ENCODE results near the gene DCDC2C.

DCDC2C gene

GRCh38 chr2:3777966-3778365 is 74.6 kb downstream of the DCDC2C start (continued):
- TF ChIP-seq TSHZ1 (tag by site-specific recombination; IDR thresholded peaks at IDR 0.05; ENCODE audit: borderline replicate concordance) (no peak), ZNF19 (tag by site-specific recombination; IDR thresholded peaks at IDR 0.05; ENCODE audit: low read depth) (no peak), HOXD13 (CRISPR knock-in tag; IDR thresholded peaks at IDR 0.05; ENCODE audit: borderline replicate concordance) (no peak), ZNF701 (tag by site-specific recombination; IDR thresholded peaks at IDR 0.05) (no peak)

GRCh38 chr2:3778851-3779495 is 75.6 kb downstream of the DCDC2C start:
- CTCF ChIA-PET: interaction anchor here (0.6 to 3.4 kb wide), 6 partner anchors 8 to 306 kb away, joined by 3 to 40 read pairs (median 4); no protein-coding TSS in a partner anchor
- H3K4me3 ChIP-seq (ENCODE audit: low read depth, low read length): no peak overlapping the region
- no peaks in the 10 kb centered on the region for H3K4me1 ChIP-seq (ENCODE audit: control insufficient read depth, insufficient read depth, low read length)
- H3K9me3 ChIP-seq (ENCODE audit: control insufficient read depth, insufficient read depth, low read depth, low read length): no peaks in the 10 kb centered on the region
- POLR2A ChIA-PET: no interaction called here
- H3K36me3 ChIP-seq (ENCODE audit: control insufficient read depth in 2 of 2, insufficient read depth in 1 of 2, low read length in 2 of 2): no peaks in the 10 kb centered on the region
- no peak overlapping the region for H3K27ac ChIP-seq (ENCODE audit: extremely low read depth, low read depth, low read length)
- TF ChIP-seq SCRT2 (tag by site-specific recombination; IDR thresholded peaks at IDR 0.05) (no peak), HOXD13 (CRISPR knock-in tag; IDR thresholded peaks at IDR 0.05; ENCODE audit: borderline replicate concordance) (no peak), ZNF155 (tag by site-specific recombination; IDR thresholded peaks at IDR 0.05) (no peak), ZNF433 (tag by site-specific recombination; IDR thresholded peaks at IDR 0.05; ENCODE audit: low read depth) (no peak), ZNF777 (tag by site-specific recombination; IDR thresholded peaks at IDR 0.05; ENCODE audit: borderline replicate concordance) (no peak), ZNF426 (tag by site-specific recombination; IDR thresholded peaks at IDR 0.05) (no peak), ZNF544 (tag by site-specific recombination; IDR thresholded peaks at IDR 0.05) (no peak), REST (tag by site-specific recombination; IDR thresholded peaks at IDR 0.05) (no peak), ZNF585B (tag by site-specific recombination; IDR thresholded peaks at IDR 0.05) (no peak), ZBTB7A (tag by site-specific recombination; IDR thresholded peaks at IDR 0.05; ENCODE audit: low read depth) (no peak), ZNF341 (tag by site-specific recombination; IDR thresholded peaks at IDR 0.05; ENCODE audit: low read depth) (no peak), ZNF132 (tag by site-specific recombination; IDR thresholded peaks at IDR 0.05; ENCODE audit: borderline replicate concordance) (no peak), ZNF366 (tag by site-specific recombination; conservative IDR thresholded peaks at IDR 0.05) (no peak), ZNF558 (tag by site-specific recombination; IDR thresholded peaks at IDR 0.05) (no peak)

Data from HEK293 (cell line).